ENCODE results near the gene CD46.

The CD46 gene

GRCh38 chr1:207799989-207800648, 48.3 kb downstream of the CD46 start:
- DNase-seq = no peak

DNA sequence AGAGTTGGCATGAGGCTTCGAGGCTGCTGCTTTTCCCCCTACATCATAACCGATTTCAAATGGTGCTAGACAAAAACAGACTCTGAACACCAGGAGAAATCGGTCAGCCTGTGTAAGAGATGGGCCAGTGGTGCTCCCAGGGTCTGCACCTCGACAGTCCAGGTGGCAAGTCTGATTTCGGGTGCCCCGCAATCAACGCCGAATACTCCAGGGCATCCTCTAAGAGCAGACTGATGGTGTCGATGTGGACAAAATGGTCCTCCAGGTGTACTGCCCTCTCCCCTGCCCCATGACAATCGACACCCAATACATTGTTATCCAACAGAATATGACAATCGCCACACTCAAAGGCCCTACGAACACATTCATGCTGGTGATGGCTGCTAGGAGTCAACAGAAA, 50.0 kb downstream of the CD46 start:
- DNase-seq = no peak

GRCh38 chr1:207803678-207804077, 51.8 kb downstream of the CD46 start:
- DNase-seq = no peak

DNA sequence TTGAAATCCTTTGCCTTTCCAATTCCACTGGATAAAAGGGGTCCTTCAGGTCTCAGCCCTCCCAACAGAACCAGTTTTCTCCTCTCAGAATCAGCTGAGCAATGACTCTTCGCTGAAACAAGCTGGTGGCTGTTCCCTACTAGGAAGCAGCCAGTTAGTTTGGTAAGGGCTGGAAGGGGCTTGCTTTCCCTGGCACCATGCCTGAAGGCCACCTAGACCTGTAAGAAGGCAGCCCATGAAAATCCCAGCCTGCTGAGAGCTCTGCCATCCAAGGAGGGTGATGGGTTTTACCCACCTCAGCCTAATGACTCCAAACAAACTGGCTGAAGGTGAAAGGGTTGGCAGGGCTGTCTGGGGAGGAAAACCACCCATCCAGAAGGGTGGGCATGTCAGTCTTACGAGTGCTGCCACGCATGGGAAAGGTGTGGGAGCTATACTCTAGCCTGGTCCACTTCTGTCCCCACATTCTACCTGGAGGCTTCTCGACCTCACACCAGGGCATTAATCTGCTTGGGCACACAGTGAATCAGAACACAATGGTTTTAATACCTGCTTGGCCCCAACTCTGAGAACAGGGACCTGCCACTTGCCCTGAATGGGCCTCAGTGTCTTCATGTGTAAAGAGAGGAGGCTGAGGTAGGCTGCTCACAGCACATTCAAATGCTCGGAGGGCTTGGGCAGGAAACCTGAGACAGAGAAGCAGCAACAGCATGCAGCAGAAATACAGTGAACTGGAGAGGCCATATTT, 53.0 kb downstream of the CD46 start:
- DNase-seq = no peak

DNA sequence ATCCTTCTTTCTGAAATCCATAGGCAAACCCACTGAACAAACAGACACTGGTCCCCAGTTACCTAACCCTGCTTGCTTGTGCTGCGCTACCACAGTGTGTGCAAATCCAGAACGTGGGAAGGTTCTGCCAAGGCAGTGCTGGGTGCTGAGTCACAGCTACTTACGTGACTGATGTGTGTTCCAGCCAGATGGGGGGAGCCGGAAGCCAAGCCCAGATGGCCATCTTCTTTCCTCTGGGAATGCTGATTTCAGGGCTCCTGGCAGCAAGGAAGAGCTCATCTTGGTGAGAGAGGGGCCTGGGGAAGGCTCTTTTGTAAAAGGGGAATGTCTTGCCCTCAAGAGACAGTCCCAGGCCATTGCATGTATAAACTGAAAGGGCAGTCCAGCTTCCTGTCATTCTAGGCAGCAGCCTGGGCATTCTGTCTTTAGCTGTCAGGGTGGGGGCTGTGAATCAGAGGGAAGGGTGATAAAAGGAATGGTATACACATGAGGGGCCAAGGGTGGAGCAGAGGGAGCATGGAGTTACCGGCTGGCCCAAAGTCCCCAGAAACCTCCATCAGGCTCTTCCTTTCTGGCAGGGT, 54.1 kb downstream of the CD46 start:
- DNase-seq = no peak

DNA sequence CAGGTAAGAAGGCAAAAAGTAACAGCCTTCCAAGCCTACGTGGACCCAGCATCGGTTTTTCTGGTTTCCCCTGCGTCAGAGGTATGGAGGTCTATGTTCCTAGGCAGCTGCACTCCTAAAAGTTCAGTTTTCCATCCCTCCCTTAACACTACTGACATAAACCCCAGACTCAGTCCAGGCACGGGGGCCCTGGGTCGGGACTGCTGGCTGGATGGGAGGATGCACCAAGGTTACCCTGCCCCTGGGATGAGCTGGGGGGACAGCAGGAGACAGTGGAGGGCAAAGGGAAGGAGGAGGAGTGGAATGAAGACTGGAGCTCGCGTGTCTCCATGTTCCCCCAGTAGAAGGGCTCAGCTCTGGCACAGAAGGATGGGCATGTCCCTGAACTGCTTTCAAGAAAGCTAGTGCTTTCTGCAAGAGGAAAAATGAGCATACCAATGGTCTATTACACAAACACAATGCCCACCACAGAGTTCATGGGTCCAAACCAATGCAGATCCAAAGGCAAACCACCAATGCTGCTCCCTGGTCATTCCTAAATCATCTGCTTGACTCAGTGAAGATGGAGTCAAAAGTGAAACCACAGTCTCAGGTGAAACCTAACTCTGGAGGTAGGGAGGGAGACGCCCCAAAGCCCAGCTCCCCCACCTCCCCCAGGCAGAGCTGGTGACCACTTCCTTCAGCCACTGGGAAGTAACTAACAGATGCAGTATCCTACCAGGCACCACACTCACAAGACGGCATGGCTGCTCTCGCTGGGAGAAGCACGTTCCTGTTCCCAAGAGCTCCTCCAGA, 54.9 kb downstream of the CD46 start:
- no peak for DNase-seq

- no peak for DNase-seq
These were observed 55.5 kb downstream of the CD46 start for GRCh38 chr1:207807326-207807689.

DNA sequence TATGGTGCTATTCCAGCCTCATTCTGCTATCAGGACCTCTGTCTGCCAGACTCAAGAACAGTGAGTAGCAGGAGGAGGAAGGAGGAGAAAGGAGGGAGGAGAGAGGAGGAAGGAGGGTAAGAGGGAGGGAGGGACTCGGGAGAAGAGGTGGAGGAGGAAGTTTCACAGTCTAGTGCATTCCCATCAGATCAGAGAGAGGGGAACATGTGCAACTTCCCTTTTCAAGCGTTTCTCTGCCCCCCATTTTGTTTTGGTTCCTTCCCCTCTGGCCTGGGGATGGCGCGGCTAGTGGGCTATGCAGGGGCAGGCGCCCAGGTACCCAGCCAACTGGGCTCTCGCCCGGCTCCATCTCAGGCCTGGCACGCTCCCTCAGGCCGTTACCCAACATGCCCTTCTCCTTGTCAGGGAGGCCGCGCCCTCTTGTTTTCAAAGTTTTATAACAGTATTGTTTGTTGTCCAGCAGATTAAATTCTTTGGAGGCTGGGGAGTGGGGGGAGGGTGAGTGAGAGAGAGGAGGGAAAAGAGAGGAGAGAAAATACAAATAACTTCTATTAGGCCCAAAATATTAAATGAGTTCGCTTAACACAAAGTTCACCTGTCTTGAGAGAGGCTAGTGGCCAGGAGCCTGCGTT, 56.0 kb downstream of the CD46 start:
- no peak for DNase-seq

GRCh38 chr1:207808322-207808705, 56.5 kb downstream of the CD46 start:
- no peak for DNase-seq

GRCh38 chr1:207808911-207809555, 57.2 kb downstream of the CD46 start:
- DNase-seq = no peak

- DNase-seq = no peak
These were observed 58.3 kb downstream of the CD46 start for GRCh38 chr1:207810173-207810572.

- DNase-seq = no peak
These were observed 58.9 kb downstream of the CD46 start for GRCh38 chr1:207810606-207811295.

- no peak for DNase-seq
These were observed 59.5 kb downstream of the CD46 start for GRCh38 chr1:207811319-207811718.

GRCh38 chr1:207811920-207812720, 60.3 kb downstream of the CD46 start:
- DNase-seq = no peak

GRCh38 chr1:207812778-207813511, 61.1 kb downstream of the CD46 start:
- no peak for DNase-seq

DNA sequence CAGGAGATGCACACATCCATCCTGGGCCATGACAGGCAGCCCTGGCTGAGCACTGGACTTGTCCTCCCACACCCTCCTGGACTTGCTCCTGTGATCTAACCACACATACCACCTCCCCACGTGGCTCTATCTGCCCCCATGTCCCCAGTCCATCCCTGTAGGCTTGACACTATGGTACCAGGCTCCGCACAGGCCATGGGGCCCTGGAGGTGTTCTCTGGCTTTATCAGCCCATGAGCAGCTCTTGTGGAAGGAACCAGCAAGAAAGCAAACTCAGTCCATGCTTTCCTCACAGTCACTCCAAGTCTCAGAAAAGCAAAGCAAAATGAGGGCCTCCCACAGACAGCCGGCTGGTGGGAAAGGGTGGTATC, 61.6 kb downstream of the CD46 start:
- DNase-seq = no peak

DNA sequence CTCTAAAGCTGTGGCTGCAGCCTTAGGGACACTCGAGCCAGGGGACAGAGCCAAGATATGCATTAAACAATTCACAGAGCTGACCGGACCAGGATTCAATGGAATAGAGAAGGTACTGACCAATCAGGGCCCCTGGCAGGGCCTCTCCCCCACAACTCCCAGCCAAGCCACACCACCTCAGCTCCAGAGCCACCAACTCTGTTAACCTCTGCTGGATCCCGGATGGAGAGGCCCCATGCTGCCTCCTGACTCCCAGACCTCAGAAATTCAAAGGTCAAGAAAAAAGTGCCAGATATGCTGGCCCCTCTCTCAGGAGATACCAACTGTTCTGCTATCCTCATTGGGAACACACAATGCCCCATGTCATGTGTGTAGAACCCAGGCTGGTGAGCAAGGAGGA, 62.1 kb downstream of the CD46 start:
- DNase-seq = no peak

DNA sequence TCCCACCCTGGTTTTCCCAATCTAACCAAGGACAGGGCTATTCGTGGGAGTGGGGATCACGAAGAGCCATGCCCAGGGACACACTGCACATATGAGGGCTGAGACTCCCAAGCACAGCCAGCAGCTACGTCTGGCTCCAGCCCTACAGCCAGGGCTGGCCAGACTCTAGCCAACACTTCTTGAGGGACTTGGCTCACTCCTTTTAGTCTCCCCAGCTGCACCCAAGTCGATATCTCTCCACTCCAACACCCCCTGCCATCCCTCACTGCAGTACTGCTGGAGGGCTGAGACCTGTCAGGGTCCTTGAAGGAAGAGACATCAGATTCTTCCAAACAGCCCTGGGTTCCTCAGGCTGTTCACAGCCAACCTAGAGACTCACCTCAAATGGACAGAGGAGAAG, 62.6 kb downstream of the CD46 start:
- no peak for DNase-seq

GRCh38 chr1:207815466-207815865, 63.6 kb downstream of the CD46 start:
- DNase-seq = no peak

- DNase-seq = no peak
These were observed 64.0 kb downstream of the CD46 start for GRCh38 chr1:207815913-207816291.

- no peak for DNase-seq
These were observed 65.3 kb downstream of the CD46 start for GRCh38 chr1:207817166-207817565.
